Measurements from ENCODE around the gene ALG3. TPM values are rescaled to one million over a fixed set of nuclear protein-coding genes. Genes with fewer than 3 reads are reported as not detected.

The ALG3 gene
- total and polyA plus RNA-seq, 11 donors = 10.9 to 68.1 (median 17.0) TPM

- 0 to 3% (median 1%) methylated on average over 23 to 66 of the region's 66 CpGs for WGBS, 4 donors
- intact Hi-C loops (cut with DNase I) = no loop called here
- TF ChIP-seq POLR2A (IDR thresholded peaks at IDR 0.05) = no peak
- TF ChIP-seq CTCF (IDR thresholded peaks at IDR 0.05) = peak in 8 of 12 donors; percentile 8 to 38 (median 17)
- ATAC-seq (peak in 3 of 4 donors; percentile 85 to 92 (median 86)), DNase-seq (peak; percentile 53 to 83 (median 59))
- Histone ChIP-seq H3K4me3 (peak within 1 kb of the TSS; percentile 19 to 67 (median 54)), H3K27ac (no peak within 1 kb of the TSS), H3K27me3 (peaks cover 20 to 69% (median 32%) of the 10 kb centered on the region in 9 donors), H3K4me1 (peaks cover 0 to 22% (median 12%) of the 10 kb centered on the region in 12 donors), H3K36me3 (no peaks in the 10 kb centered on the region), H3K9me3 (no peaks in the 10 kb centered on the region)
Observed at GRCh38 chr3:184229394-184230080, 19.2 kb downstream of the ALG3 start, which contains the start of gene VWA5B2. VWA5B2 (plus strand) TSS chr3:184229585; CDS start chr3:184230529, 944 bp downstream.

- Histone ChIP-seq H3K4me3 (peak overlapping the region in 8 of 12 donors; percentile 19 to 64 (median 54)), H3K27me3 (peaks cover 20 to 69% (median 32%) of the 10 kb centered on the region in 9 donors), H3K4me1 (peaks cover 0 to 22% (median 12%) of the 10 kb centered on the region in 12 donors), H3K9me3 (no peaks in the 10 kb centered on the region), H3K27ac (no peak overlapping the region), H3K36me3 (no peaks in the 10 kb centered on the region)
- intact Hi-C loops (cut with DNase I) = no loop called here
- WGBS, 4 donors = 29 to 49% (median 35%) methylated on average over 10 to 12 of the region's 12 CpGs
- no peak for ATAC-seq
- no peak for TF ChIP-seq POLR2A (IDR thresholded peaks at IDR 0.05)
- TF ChIP-seq CTCF (IDR thresholded peaks at IDR 0.05) = no peak
- no peak for DNase-seq
Observed at GRCh38 chr3:184228376-184229137, 20.2 kb downstream of the ALG3 start.

- WGBS, 4 donors = 54 to 64% (median 55%) methylated on average over 2 of the region's 2 CpGs
- peak in 1 of 4 donors; percentile 34 for ATAC-seq
- Histone ChIP-seq H3K36me3 (no peaks in the 10 kb centered on the region), H3K27me3 (peaks cover 20 to 63% (median 32%) of the 10 kb centered on the region in 9 donors), H3K27ac (no peak overlapping the region), H3K4me1 (peaks cover 0 to 22% (median 12%) of the 10 kb centered on the region in 12 donors), H3K4me3 (no peak overlapping the region), H3K9me3 (no peaks in the 10 kb centered on the region)
- TF ChIP-seq POLR2A (IDR thresholded peaks at IDR 0.05) (no peak), CTCF (IDR thresholded peaks at IDR 0.05) (peak; percentile 53 to 81 (median 66))
- no peak for DNase-seq
- intact Hi-C loops (cut with DNase I) = loop anchor here in 1 of 10 donors (2.0 kb wide), 1 partner anchor 21 kb away; the partner anchor contains the start of genes ALG3 and EEF1AKMT4
Observed at GRCh38 chr3:184227481-184227935, 21.3 kb downstream of the ALG3 start.

- no peak for DNase-seq
- H3K4me3 ChIP-seq = no peak overlapping the region
- H3K4me1 ChIP-seq = peaks cover 0 to 2% (median 0%) of the 10 kb centered on the region in 12 donors
- H3K36me3 ChIP-seq = no peaks in the 10 kb centered on the region
- no peak overlapping the region for H3K27ac ChIP-seq
- TF ChIP-seq CTCF (IDR thresholded peaks at IDR 0.05) = no peak
- TF ChIP-seq POLR2A (IDR thresholded peaks at IDR 0.05) = no peak
- no peaks in the 10 kb centered on the region for H3K9me3 ChIP-seq
- 75 to 86% (median 83%) methylated on average over 3 of the region's 3 CpGs for WGBS, 4 donors
- intact Hi-C loops (cut with DNase I) = no loop called here
- no peak for ATAC-seq
- peaks cover 0 to 37% (median 0%) of the 10 kb centered on the region in 9 donors for H3K27me3 ChIP-seq
Observed at GRCh38 chr3:184223946-184224345, 24.8 kb downstream of the ALG3 start.
